BE2C (cell line): Measurements from ENCODE around the gene C8B.

ENCODE experiments used
- DNase-seq: peaks from one replicate; pipeline ENCODE4 v3.0.0-alpha.2; 2020
- H3K27me3 ChIP-seq: fragments of 250-450 bp; sonication (Bioruptor Pico); 2 replicates; pipeline ENCODE4 v1.5.1; 2020; ENCODE audit warnings: mild to moderate bottlenecking
- H3K36me3 ChIP-seq: fragments of 250-450 bp; sonication (Bioruptor Pico); 2 replicates; pipeline ENCODE4 v1.5.1; 2020; ENCODE audit warnings: mild to moderate bottlenecking
- H3K4me1 ChIP-seq: fragments of 250-450 bp; sonication (Bioruptor Pico); 2 replicates; pipeline ENCODE4 v1.5.1; 2020
- H3K4me3 ChIP-seq: 2 replicates; pipeline ENCODE4 v1.5.1; 2011; ENCODE audit warnings: low read depth, low read length
- H3K9me3 ChIP-seq: fragments of 250-450 bp; sonication (Bioruptor Pico); 2 replicates; pipeline ENCODE4 v1.5.1; 2020
- TF ChIP-seq, protein P1 (sequence below): IDR thresholded peaks from 2 replicates; pipeline ENCODE4 v1.5.1; 2012; ENCODE audit warnings: mild to moderate bottlenecking, low read depth, low read length

The C8B gene

GRCh38 chr1:56910441-56910985 lies 55.3 kb downstream of the C8B start:
- DNase-seq, result no peak
- Histone ChIP-seq H3K4me3 (no peak overlapping the region), H3K27me3 (no peaks in the 10 kb centered on the region), H3K9me3 (no peaks in the 10 kb centered on the region), H3K4me1 (no peaks in the 10 kb centered on the region), H3K36me3 (no peaks in the 10 kb centered on the region)
- TF ChIP-seq, protein P1, sequence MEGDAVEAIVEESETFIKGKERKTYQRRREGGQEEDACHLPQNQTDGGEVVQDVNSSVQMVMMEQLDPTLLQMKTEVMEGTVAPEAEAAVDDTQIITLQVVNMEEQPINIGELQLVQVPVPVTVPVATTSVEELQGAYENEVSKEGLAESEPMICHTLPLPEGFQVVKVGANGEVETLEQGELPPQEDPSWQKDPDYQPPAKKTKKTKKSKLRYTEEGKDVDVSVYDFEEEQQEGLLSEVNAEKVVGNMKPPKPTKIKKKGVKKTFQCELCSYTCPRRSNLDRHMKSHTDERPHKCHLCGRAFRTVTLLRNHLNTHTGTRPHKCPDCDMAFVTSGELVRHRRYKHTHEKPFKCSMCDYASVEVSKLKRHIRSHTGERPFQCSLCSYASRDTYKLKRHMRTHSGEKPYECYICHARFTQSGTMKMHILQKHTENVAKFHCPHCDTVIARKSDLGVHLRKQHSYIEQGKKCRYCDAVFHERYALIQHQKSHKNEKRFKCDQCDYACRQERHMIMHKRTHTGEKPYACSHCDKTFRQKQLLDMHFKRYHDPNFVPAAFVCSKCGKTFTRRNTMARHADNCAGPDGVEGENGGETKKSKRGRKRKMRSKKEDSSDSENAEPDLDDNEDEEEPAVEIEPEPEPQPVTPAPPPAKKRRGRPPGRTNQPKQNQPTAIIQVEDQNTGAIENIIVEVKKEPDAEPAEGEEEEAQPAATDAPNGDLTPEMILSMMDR, result no peak

GRCh38 chr1:56908619-56909221 lies 57.1 kb downstream of the C8B start:
- H3K27me3 ChIP-seq, result no peaks in the 10 kb centered on the region
- DNase-seq, result no peak
- H3K4me1 ChIP-seq, result no peaks in the 10 kb centered on the region
- TF ChIP-seq, protein P1, result no peak
- no peaks in the 10 kb centered on the region for H3K9me3 ChIP-seq
- H3K4me3 ChIP-seq, result no peak overlapping the region
- no peaks in the 10 kb centered on the region for H3K36me3 ChIP-seq

DNA sequence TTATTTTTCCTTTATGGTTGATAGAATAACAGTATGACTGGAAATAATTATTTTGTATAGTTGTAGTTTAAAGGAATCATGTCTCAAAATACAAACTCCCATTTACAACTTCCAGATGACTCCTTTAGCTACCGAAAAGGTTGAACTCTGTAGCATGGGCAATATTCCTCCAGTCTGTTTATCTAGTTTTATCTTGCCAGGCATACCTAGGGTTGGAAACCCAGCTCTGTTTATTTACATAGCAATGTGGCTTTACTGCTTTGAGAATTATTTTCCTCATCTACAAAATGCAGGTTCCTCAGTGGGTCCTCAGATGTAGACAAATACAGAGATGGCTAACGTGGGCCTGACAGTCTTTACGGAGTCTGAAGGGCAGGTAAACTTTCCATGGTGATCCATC lies 60.1 kb downstream of the C8B start:
- TF ChIP-seq, protein P1, result no peak
- Histone ChIP-seq H3K27me3 (no peaks in the 10 kb centered on the region), H3K36me3 (no peaks in the 10 kb centered on the region), H3K4me1 (no peaks in the 10 kb centered on the region), H3K9me3 (no peaks in the 10 kb centered on the region), H3K4me3 (no peak overlapping the region)
- no peak for DNase-seq

DNA sequence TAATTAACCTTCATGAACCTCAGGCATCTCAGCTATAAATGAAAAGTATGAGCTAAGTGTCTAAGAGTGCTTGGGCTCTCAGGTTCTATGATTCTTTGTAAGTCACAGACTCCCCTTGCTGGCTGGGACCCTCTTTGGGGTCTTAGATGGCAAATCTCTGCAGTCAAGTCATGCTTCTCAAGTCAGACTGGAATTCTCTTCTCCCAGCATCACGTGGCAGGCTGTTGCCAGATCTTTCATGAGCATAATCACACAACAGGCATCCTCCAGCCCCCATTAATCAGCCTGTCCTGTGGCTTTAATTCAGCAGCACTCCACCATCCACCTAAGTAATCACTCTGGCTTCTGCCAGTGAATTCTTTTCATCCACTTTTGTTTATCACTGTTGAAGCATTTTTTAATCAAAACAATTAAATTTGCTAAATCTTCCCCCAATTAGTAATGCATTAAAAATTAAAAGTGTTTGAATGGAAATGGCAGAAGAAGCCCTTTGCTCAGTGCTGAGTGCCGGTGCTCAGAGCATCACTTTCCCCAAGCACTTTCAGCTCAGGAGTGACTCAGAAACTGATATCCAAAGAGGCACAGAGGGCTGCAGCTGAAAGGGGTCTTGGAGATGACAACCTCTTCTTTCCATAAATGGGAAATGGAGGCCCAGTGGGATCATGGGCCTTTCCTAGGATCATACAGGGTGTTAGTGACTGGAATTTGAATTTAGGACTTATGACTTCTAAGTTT lies 61.0 kb downstream of the C8B start:
- H3K27me3 ChIP-seq, result no peaks in the 10 kb centered on the region
- TF ChIP-seq, protein P1, result no peak
- no peaks in the 10 kb centered on the region for H3K36me3 ChIP-seq
- no peaks in the 10 kb centered on the region for H3K9me3 ChIP-seq
- no peak for DNase-seq
- H3K4me3 ChIP-seq, result no peak overlapping the region
- H3K4me1 ChIP-seq, result no peaks in the 10 kb centered on the region

- Histone ChIP-seq H3K4me1 (no peaks in the 10 kb centered on the region), H3K9me3 (no peaks in the 10 kb centered on the region), H3K27me3 (no peaks in the 10 kb centered on the region), H3K36me3 (no peaks in the 10 kb centered on the region), H3K4me3 (no peak overlapping the region)
- no peak for DNase-seq
- TF ChIP-seq, protein P1, result no peak
Measured at GRCh38 chr1:56903778-56904177, 62.0 kb downstream of the C8B start.

DNA sequence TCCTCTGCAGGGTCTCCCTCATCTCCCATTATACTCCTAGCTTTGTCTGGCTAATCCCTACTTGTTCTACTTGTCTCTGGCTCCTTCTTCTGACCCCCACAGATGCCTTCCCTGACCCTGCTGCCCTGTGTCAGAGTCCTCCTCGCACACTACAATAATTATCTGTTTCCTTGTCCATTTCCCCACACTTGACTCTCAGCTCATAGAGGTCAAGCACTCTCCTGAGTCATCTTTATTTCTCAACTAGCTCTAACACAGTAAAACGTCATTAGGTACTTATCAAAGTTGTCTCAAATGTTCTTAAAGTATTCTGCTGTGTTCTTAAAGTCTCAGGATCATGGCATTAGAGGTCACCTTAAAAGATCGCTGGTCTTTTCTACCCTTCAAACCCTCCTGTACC lies 64.1 kb downstream of the C8B start:
- H3K4me1 ChIP-seq, result no peaks in the 10 kb centered on the region
- H3K36me3 ChIP-seq, result no peaks in the 10 kb centered on the region
- no peaks in the 10 kb centered on the region for H3K27me3 ChIP-seq
- no peak overlapping the region for H3K4me3 ChIP-seq
- no peaks in the 10 kb centered on the region for H3K9me3 ChIP-seq
- DNase-seq, result no peak
- TF ChIP-seq, protein P1, result no peak
